A549 (cell line): ENCODE results near the gene CSTF1. TPM values are rescaled to one million over a fixed set of nuclear protein-coding genes. Genes with fewer than 3 reads are reported as not detected.

ENCODE experiments used
- ATAC-seq, 2 experiments: fragments of 200-7000 bp in 1 of 2; fragments of >200 bp in 1 of 2; cut with Nextera tagmentation in 1 of 2; cut with Tn5 transposase in 1 of 2; 3 replicates each; pipeline versions ENCODE4 v1.8.0 to v1.9.1; 2018 to 2020; ENCODE audit warnings: mild to moderate bottlenecking in 1 of 2, moderate library complexity in 1 of 2
- CTCF ChIA-PET: fragments of 300-600 bp; sonication (Branson Sonifier 250); formaldehyde crosslinking; extraction: SDS; loops from one replicate; lab custom pipeline; 2021; ENCODE audit warnings: antibody characterized with exemption, inconsistent platforms; lab: Yijun Ruan, JAX
- POLR2A ChIA-PET: fragments of 350-600 bp; formaldehyde crosslinking; extraction: SDS; loops from one replicate; lab custom pipeline; 2021; ENCODE audit warnings: antibody characterized with exemption, inconsistent platforms; lab: Yijun Ruan, JAX
- DNase-seq, 2 experiments: peaks; one replicate each; pipeline versions ENCODE4 v3.0.0 to v3.0.0-alpha.2; 2011 to 2016; ENCODE audit warnings: low read depth in 1 of 2, low spot score in 1 of 2
- FAIRE-seq: peaks from 2 replicates; lab custom pipeline; 2011; peaks lifted over from hg19 to GRCh38; lab: Jason Lieb, UNC
- H3K27ac ChIP-seq, 2 experiments: fragments of >200 bp; sonication (Bioruptor Twin); formaldehyde crosslinking; 3 replicates each; pipeline ENCODE4 v1.5.1; 2016 to 2017
- H3K4me1 ChIP-seq: fragments of >200 bp; sonication (Bioruptor Twin); formaldehyde crosslinking; 3 replicates; pipeline ENCODE4 v1.6.1; 2016
- H3K4me2 ChIP-seq: fragments of >200 bp; sonication (Bioruptor Twin); formaldehyde crosslinking; 3 replicates; pipeline ENCODE4 v1.6.1; 2016
- H3K4me3 ChIP-seq: fragments of >200 bp; sonication (Bioruptor Twin); formaldehyde crosslinking; 3 replicates; pipeline ENCODE4 v1.5.1; 2016
- H3K9me3 ChIP-seq: fragments of >200 bp; sonication (Bioruptor Twin); formaldehyde crosslinking; 3 replicates; pipeline ENCODE4 v1.6.1; 2016
- BHLHE40 ChIP-seq: IDR thresholded peaks from 2 replicates; pipeline ENCODE4 v1.6.1; 2012; ENCODE audit warnings: low read depth, low read length, inconsistent platforms
- CBX2 ChIP-seq: fragments of 200-600 bp; sonication (generic); IDR thresholded peaks from 2 replicates; pipeline ENCODE4 v1.6.1; 2016; ENCODE audit warnings: low read depth, mild to moderate bottlenecking, borderline replicate concordance
- CBX8 ChIP-seq: fragments of 200-600 bp; sonication (generic); IDR thresholded peaks from 2 replicates; pipeline ENCODE4 v1.6.1; 2016
- CEBPB ChIP-seq, 2 experiments: fragments of >200 bp in 1 of 2; sonication (Bioruptor Twin) in 1 of 2; formaldehyde crosslinking in 1 of 2; IDR thresholded peaks; 2 replicates each; pipeline ENCODE4 v1.6.1; 2012 to 2016
- CHD2 ChIP-seq: fragments of 150-350 bp; IDR thresholded peaks from 2 replicates; pipeline ENCODE4 v1.6.1; 2014; ENCODE audit warnings: low read length; ENCODE audit not compliant: partially characterized antibody
- EHMT2 ChIP-seq: fragments of 200-600 bp; sonication (generic); IDR thresholded peaks from 2 replicates; pipeline ENCODE4 v1.6.1; 2016; ENCODE audit warnings: antibody characterized with exemption, low read depth, mild to moderate bottlenecking, moderate library complexity
- FOSL2 ChIP-seq, 2 experiments: fragments of 450-650 bp in 1 of 2; fragments of >200 bp in 1 of 2; sonication (Bioruptor Twin) in 1 of 2; formaldehyde crosslinking; IDR thresholded peaks; 2 replicates each; pipeline versions ENCODE4 v1.5.0 to v1.6.1; 2016 to 2020; ENCODE audit warnings: mild to moderate bottlenecking in 1 of 2, moderate library complexity in 1 of 2
- FOXS1 ChIP-seq: fragments of 250-450 bp; sonication (Bioruptor Pico); IDR thresholded peaks from 2 replicates; pipeline ENCODE4 v1.5.0; 2020; ENCODE audit warnings: mild to moderate bottlenecking, moderate library complexity
- GATA3 ChIP-seq: IDR thresholded peaks from 2 replicates; pipeline ENCODE4 v1.6.1; 2012; ENCODE audit warnings: borderline replicate concordance
- HDAC2 ChIP-seq: fragments of 200-600 bp; sonication (generic); IDR thresholded peaks from 2 replicates; pipeline ENCODE4 v1.6.1; 2016
- HEYL ChIP-seq: fragments of 250-450 bp; sonication (Bioruptor Pico); IDR thresholded peaks from 2 replicates; pipeline ENCODE4 v1.8.0; 2021; ENCODE audit warnings: mild to moderate bottlenecking, moderate library complexity
- HOXB13 ChIP-seq: fragments of 250-450 bp; sonication (Bioruptor Pico); IDR thresholded peaks from 2 replicates; pipeline ENCODE4 v1.5.0; 2020; ENCODE audit warnings: low read depth, mild to moderate bottlenecking, moderate library complexity
- HOXB5 ChIP-seq: fragments of 250-450 bp; sonication (Bioruptor Pico); IDR thresholded peaks from 2 replicates; pipeline ENCODE4 v1.5.0; 2020; ENCODE audit warnings: mild to moderate bottlenecking, moderate library complexity
- KDM5A ChIP-seq: fragments of 200-600 bp; sonication (generic); IDR thresholded peaks from 2 replicates; pipeline ENCODE4 v1.6.1; 2016; ENCODE audit warnings: antibody characterized with exemption, mild to moderate bottlenecking
- MAFK ChIP-seq: fragments of 450-650 bp; IDR thresholded peaks from 2 replicates; pipeline ENCODE4 v1.6.1; 2014; ENCODE audit not compliant: partially characterized antibody
- MAZ ChIP-seq: fragments of 150-350 bp; IDR thresholded peaks from 2 replicates; pipeline ENCODE4 v1.6.1; 2014; ENCODE audit warnings: antibody characterized with exemption, low read depth, low read length, borderline replicate concordance
- MYC ChIP-seq: IDR thresholded peaks from 2 replicates; pipeline ENCODE4 v1.6.1; 2012; ENCODE audit warnings: mild to moderate bottlenecking, inconsistent platforms, low read length, improper control_type of control experiment, borderline replicate concordance
- NR3C1 ChIP-seq: fragments of >200 bp; sonication (Bioruptor Twin); formaldehyde crosslinking; IDR thresholded peaks from 3 replicates; pipeline ENCODE4 v1.6.1; 2017
- POLR2AphosphoS2 ChIP-seq: conservative IDR thresholded peaks from 2 replicates; pipeline ENCODE4 v1.6.1; 2012; ENCODE audit warnings: low read length, improper control_type of control experiment, inconsistent platforms
- RARB ChIP-seq: fragments of 250-450 bp; sonication (Bioruptor Pico); IDR thresholded peaks from 2 replicates; pipeline ENCODE4 v1.8.0; 2021; ENCODE audit warnings: mild to moderate bottlenecking, moderate library complexity
- SREBF2 ChIP-seq: fragments of 450-650 bp; IDR thresholded peaks from 2 replicates; pipeline ENCODE4 v1.6.1; 2014; ENCODE audit warnings: mild to moderate bottlenecking, moderate library complexity
- TFCP2L1 ChIP-seq: fragments of 250-450 bp; sonication (Bioruptor Pico); IDR thresholded peaks from 2 replicates; pipeline ENCODE4 v1.5.0; 2021; ENCODE audit warnings: mild to moderate bottlenecking
- ZC3H11A ChIP-seq: fragments of 450-650 bp; IDR thresholded peaks from 2 replicates; pipeline ENCODE4 v1.6.1; 2014; ENCODE audit warnings: antibody characterized with exemption, mild to moderate bottlenecking
- ZFP36 ChIP-seq: fragments of 450-650 bp; IDR thresholded peaks from 2 replicates; pipeline ENCODE4 v1.6.1; 2014; ENCODE audit warnings: borderline replicate concordance; ENCODE audit not compliant: partially characterized antibody
- whole genome bisulfite sequencing: methylation state at CpG from one replicate; pipeline ENCODE4 v1.1.6; 2017; ENCODE audit errors: missing lambda C conversion rate; 5-methylcytosine and 5-hydroxymethylcytosine counted together
- polyA plus RNA-seq, 4 experiments: library from polyadenylated mRNA; depleted of rRNA in 3 of 4; stranded (reverse); fragments of >200 nt; fragmentation: RNase III in 1 of 4; extraction: RNeasy Plus Mini Kit Qiagen cat#74134 plus additional on column Dnase treatment in 1 of 4; gene quantifications; 2 replicates in 3 of 4; 3 replicates in 1 of 4; pipeline ENCODE4 v1.2.3, GENCODE V29; 2011 to 2017
- TF ChIP-seq, protein P1 (sequence below): fragments of 250-450 bp; sonication (Bioruptor Pico); IDR thresholded peaks from 2 replicates; pipeline ENCODE4 v1.5.0; 2021; ENCODE audit warnings: mild to moderate bottlenecking, moderate library complexity, borderline replicate concordance
- TF ChIP-seq, protein P2 (sequence below): fragments of 450-650 bp; IDR thresholded peaks from 2 replicates; pipeline ENCODE4 v1.6.1; 2014; ENCODE audit warnings: antibody characterized with exemption
- TF ChIP-seq, protein P3 (sequence below): fragments of >200 bp; sonication (Bioruptor Twin); formaldehyde crosslinking; IDR thresholded peaks from 3 replicates; pipeline ENCODE4 v1.6.1; 2016
- TF ChIP-seq, protein P4 (sequence below): fragments of >200 bp; sonication (Bioruptor Twin); formaldehyde crosslinking; IDR thresholded peaks from 3 replicates; pipeline ENCODE4 v1.5.1; 2016
- TF ChIP-seq, protein P5 (sequence below): fragments of 150-350 bp; IDR thresholded peaks from 2 replicates; pipeline ENCODE4 v1.6.1; 2014; ENCODE audit warnings: low read depth, mild to moderate bottlenecking, low read length
- TF ChIP-seq, protein P6 (sequence below): IDR thresholded peaks from 2 replicates; pipeline ENCODE4 v1.6.1; 2012

The CSTF1 gene
- polyA plus RNA-seq, 2 of the 4 experiments (the other 2 are of a cell fraction), result 40.9 to 79.9 TPM

DNA sequence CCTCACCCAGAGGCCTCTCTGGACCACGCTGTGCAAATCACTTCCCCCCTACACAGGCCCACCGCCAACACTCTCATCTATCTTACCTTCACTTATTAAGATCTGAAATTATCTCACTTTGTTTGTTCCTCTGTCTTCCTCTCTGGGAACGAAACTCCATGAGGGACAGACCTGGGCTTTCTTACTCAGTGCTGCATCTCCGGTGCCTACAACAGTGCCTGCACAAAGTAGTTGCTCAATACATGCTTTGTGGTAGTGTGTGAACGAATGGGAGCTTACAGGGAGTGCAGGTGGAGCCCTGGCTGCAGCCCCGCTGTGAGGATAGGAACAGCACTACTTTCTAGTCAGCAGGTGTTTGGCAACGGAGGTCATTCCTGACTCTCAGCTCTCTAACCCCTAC, 25.0 kb downstream of the CSTF1 start (continued):
- TF ChIP-seq, protein P1, sequence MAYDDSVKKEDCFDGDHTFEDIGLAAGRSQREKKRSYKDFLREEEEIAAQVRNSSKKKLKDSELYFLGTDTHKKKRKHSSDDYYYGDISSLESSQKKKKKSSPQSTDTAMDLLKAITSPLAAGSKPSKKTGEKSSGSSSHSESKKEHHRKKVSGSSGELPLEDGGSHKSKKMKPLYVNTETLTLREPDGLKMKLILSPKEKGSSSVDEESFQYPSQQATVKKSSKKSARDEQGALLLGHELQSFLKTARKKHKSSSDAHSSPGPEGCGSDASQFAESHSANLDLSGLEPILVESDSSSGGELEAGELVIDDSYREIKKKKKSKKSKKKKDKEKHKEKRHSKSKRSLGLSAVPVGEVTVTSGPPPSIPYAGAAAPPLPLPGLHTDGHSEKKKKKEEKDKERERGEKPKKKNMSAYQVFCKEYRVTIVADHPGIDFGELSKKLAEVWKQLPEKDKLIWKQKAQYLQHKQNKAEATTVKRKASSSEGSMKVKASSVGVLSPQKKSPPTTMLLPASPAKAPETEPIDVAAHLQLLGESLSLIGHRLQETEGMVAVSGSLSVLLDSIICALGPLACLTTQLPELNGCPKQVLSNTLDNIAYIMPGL (CRISPR knock-in tag), result no peak
- no peak for TF ChIP-seq CBX8

DNA sequence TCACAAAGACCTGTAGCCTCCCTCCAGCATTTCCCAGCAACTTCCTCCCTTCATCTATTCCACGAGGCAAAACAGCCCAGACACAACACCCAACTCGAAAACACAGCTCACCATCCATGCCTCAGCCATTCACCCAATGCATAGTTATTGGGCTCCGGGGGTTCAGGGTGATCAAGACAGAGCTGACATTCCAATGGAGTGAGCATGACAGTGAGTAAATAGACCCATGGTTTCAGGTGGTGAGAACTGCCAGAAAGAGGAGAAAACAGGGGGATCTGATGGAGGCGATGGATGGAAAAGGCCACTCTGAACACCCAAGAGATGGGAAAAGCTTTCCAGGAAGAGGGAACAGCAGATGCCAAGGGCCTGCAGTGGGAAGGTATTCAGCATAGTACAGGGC, 25.5 kb downstream of the CSTF1 start:
- ChIA-PET CTCF (interaction anchor here (0.9 to 1.3 kb wide), 2 partner anchors 9 to 19 kb away, joined by 3 to 6 read pairs; no protein-coding TSS in a partner anchor), POLR2A (no interaction called here)
- FAIRE-seq (no peak), ATAC-seq (no peak), DNase-seq (no peak)
- Histone ChIP-seq H3K9me3 (no peaks in the 10 kb centered on the region), H3K4me2 (no peak overlapping the region), H3K4me3 (no peak overlapping the region), H3K27ac (no peak overlapping the region), H3K4me1 (peaks cover 10% of the 10 kb centered on the region; the same call in 2 of the 3 replicates)
- TF ChIP-seq EHMT2 (no peak), MYC (no peak), HDAC2 (no peak), FOXS1 (CRISPR knock-in tag) (no peak), ZC3H11A (no peak), KDM5A (no peak), CHD2 (no peak), RARB (CRISPR knock-in tag) (no peak), ZFP36 (no peak), POLR2AphosphoS2 (no peak), HOXB13 (CRISPR knock-in tag) (no peak), SREBF2 (no peak), GATA3 (no peak), MAZ (no peak), CEBPB (IDR thresholded peaks at IDR 0.05) (no peak)
- TF ChIP-seq, protein P2, sequence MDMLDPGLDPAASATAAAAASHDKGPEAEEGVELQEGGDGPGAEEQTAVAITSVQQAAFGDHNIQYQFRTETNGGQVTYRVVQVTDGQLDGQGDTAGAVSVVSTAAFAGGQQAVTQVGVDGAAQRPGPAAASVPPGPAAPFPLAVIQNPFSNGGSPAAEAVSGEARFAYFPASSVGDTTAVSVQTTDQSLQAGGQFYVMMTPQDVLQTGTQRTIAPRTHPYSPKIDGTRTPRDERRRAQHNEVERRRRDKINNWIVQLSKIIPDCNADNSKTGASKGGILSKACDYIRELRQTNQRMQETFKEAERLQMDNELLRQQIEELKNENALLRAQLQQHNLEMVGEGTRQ, result no peak
- TF ChIP-seq, protein P3, sequence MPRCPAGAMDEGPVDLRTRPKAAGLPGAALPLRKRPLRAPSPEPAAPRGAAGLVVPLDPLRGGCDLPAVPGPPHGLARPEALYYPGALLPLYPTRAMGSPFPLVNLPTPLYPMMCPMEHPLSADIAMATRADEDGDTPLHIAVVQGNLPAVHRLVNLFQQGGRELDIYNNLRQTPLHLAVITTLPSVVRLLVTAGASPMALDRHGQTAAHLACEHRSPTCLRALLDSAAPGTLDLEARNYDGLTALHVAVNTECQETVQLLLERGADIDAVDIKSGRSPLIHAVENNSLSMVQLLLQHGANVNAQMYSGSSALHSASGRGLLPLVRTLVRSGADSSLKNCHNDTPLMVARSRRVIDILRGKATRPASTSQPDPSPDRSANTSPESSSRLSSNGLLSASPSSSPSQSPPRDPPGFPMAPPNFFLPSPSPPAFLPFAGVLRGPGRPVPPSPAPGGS, result no peak
- TF ChIP-seq, protein P4, sequence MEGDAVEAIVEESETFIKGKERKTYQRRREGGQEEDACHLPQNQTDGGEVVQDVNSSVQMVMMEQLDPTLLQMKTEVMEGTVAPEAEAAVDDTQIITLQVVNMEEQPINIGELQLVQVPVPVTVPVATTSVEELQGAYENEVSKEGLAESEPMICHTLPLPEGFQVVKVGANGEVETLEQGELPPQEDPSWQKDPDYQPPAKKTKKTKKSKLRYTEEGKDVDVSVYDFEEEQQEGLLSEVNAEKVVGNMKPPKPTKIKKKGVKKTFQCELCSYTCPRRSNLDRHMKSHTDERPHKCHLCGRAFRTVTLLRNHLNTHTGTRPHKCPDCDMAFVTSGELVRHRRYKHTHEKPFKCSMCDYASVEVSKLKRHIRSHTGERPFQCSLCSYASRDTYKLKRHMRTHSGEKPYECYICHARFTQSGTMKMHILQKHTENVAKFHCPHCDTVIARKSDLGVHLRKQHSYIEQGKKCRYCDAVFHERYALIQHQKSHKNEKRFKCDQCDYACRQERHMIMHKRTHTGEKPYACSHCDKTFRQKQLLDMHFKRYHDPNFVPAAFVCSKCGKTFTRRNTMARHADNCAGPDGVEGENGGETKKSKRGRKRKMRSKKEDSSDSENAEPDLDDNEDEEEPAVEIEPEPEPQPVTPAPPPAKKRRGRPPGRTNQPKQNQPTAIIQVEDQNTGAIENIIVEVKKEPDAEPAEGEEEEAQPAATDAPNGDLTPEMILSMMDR, result no peak
- WGBS, result 68% methylated on average over 4 of the region's 4 CpGs

DNA sequence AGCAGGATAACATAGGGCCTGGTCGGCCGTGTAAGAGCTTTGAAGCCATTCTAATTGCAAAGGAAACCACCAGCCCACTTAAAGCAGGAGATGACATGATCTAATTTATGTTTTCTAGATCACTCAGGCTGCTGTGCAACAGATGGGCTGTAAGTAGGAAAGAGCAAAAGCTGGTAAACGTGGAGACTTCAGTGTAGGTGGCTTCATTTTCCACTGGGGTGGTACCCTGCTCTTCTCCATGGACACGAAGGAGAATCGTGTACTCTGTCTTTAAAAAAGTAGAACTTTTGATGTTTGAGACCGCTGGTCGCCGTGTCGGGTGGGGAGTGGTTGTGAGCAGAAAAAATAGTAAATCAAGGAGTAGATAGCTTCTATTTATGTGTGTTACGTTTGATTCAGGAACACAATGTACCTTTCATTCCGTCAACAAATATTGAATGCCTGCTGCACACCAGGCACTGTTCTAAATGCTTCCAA, 26.0 kb downstream of the CSTF1 start:
- WGBS, result 83% methylated on average over 11 of the region's 11 CpGs
- no peak overlapping the region for H3K27ac ChIP-seq
- no peaks in the 10 kb centered on the region for H3K9me3 ChIP-seq
- DNase-seq, result no peak
- TF ChIP-seq BHLHE40 (no peak), CEBPB (IDR thresholded peaks at IDR 0.05) (no peak), MAFK (no peak), HEYL (no peak), GATA3 (no peak), ZC3H11A (no peak), CBX8 (no peak), TFCP2L1 (no peak), CBX2 (no peak), HOXB5 (CRISPR knock-in tag) (no peak), NR3C1 (no peak), FOSL2 (IDR thresholded peaks at IDR 0.05) (no peak), FOSL2 (CRISPR knock-in tag; IDR thresholded peaks at IDR 0.05) (no peak)
- TF ChIP-seq, protein P5, sequence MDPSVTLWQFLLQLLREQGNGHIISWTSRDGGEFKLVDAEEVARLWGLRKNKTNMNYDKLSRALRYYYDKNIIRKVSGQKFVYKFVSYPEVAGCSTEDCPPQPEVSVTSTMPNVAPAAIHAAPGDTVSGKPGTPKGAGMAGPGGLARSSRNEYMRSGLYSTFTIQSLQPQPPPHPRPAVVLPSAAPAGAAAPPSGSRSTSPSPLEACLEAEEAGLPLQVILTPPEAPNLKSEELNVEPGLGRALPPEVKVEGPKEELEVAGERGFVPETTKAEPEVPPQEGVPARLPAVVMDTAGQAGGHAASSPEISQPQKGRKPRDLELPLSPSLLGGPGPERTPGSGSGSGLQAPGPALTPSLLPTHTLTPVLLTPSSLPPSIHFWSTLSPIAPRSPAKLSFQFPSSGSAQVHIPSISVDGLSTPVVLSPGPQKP, result no peak
- TF ChIP-seq, protein P6, sequence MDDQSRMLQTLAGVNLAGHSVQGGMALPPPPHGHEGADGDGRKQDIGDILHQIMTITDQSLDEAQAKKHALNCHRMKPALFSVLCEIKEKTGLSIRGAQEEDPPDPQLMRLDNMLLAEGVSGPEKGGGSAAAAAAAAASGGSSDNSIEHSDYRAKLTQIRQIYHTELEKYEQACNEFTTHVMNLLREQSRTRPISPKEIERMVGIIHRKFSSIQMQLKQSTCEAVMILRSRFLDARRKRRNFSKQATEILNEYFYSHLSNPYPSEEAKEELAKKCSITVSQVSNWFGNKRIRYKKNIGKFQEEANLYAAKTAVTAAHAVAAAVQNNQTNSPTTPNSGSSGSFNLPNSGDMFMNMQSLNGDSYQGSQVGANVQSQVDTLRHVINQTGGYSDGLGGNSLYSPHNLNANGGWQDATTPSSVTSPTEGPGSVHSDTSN, result no peak
- H3K4me3 ChIP-seq, result no peak overlapping the region
- peaks cover 13% of the 10 kb centered on the region; the same call in 2 of the 3 replicates for H3K4me1 ChIP-seq
- ATAC-seq, result no peak
- H3K4me2 ChIP-seq, result no peak overlapping the region
- ChIA-PET POLR2A (no interaction called here), CTCF (interaction anchor here (0.9 to 1.3 kb wide), 2 partner anchors 9 to 20 kb away, joined by 3 to 6 read pairs; no protein-coding TSS in a partner anchor)
- FAIRE-seq, result no peak
